Glutamatergic neuron (in vitro differentiated cells): ENCODE results near the gene PRPF40B. TPM values are rescaled to one million over a fixed set of nuclear protein-coding genes. Genes with fewer than 3 reads are reported as not detected.
"Not testable (repeated sequence)": the region's sequence is repeated elsewhere in the genome, so short reads cannot be mapped to it uniquely, and the experiment has no call there.

Experiments
- DNase-seq: peaks from one replicate; pipeline ENCODE4 v3.0.0; 2022
- H3K27ac Mint-ChIP-seq: one replicate; pipeline ENCODE4 v1.8.0; 2020; ENCODE audit warnings: mild to moderate bottlenecking, mixed read lengths, inconsistent platforms; ENCODE audit not compliant: unreplicated experiment
- H3K27me3 Mint-ChIP-seq: one replicate; pipeline ENCODE4 v1.8.0; 2020; ENCODE audit warnings: mild to moderate bottlenecking, moderate library complexity, mixed read lengths, inconsistent platforms; ENCODE audit not compliant: unreplicated experiment
- H3K36me3 Mint-ChIP-seq: one replicate; pipeline ENCODE4 v1.8.0; 2020; ENCODE audit warnings: mild to moderate bottlenecking, mixed read lengths, inconsistent platforms; ENCODE audit not compliant: unreplicated experiment
- H3K4me1 Mint-ChIP-seq: one replicate; pipeline ENCODE4 v1.8.0; 2020; ENCODE audit warnings: mild to moderate bottlenecking, low read depth, mixed read lengths, inconsistent platforms; ENCODE audit not compliant: unreplicated experiment
- H3K4me3 Mint-ChIP-seq: one replicate; pipeline ENCODE4 v1.8.0; 2020; ENCODE audit warnings: mild to moderate bottlenecking, mixed read lengths, inconsistent platforms; ENCODE audit not compliant: unreplicated experiment
- H3K9me3 Mint-ChIP-seq: one replicate; pipeline ENCODE4 v1.8.0; 2020; ENCODE audit warnings: mild to moderate bottlenecking, moderate library complexity, mixed read lengths, inconsistent platforms; ENCODE audit not compliant: unreplicated experiment
- CTCF ChIP-seq: fragments of 200-600 bp; sonication (generic); IDR thresholded peaks from one replicate; pipeline ENCODE4 v1.5.0; 2021; ENCODE audit not compliant: partially characterized antibody, unreplicated experiment
- total RNA-seq: library from RNA; stranded (reverse); fragmentation: NEBNext Ultra II Directional; extraction: Animal tissue kit (Norgen Biotek cat#: 25700); gene quantifications from one replicate; pipeline ENCODE4 v1.2.1, GENCODE V29; 2021; ENCODE audit not compliant: unreplicated experiment

PRPF40B gene
- total RNA-seq, 1 donor from 2014 or later, result 26.4 TPM

GRCh38 chr12:49598527-49598926 lies 24.8 kb upstream of the PRPF40B start:
- H3K4me3 Mint-ChIP-seq, result no peak overlapping the region
- peaks cover 5% of the 10 kb centered on the region for H3K36me3 Mint-ChIP-seq
- H3K27me3 Mint-ChIP-seq, result peaks cover 7% of the 10 kb centered on the region
- no peak for TF ChIP-seq CTCF
- no peak for DNase-seq
- H3K27ac Mint-ChIP-seq, result no peak overlapping the region
- no peaks in the 10 kb centered on the region for H3K4me1 Mint-ChIP-seq
- H3K9me3 Mint-ChIP-seq, result peaks cover 2% of the 10 kb centered on the region

GRCh38 chr12:49599961-49600360 lies 23.4 kb upstream of the PRPF40B start:
- Mint-ChIP-seq H3K27ac (no peak overlapping the region), H3K36me3 (peaks cover 5% of the 10 kb centered on the region), H3K4me1 (no peaks in the 10 kb centered on the region), H3K9me3 (peaks cover 2% of the 10 kb centered on the region), H3K27me3 (peaks cover 7% of the 10 kb centered on the region), H3K4me3 (no peak overlapping the region)
- no peak for DNase-seq
- no peak for TF ChIP-seq CTCF

GRCh38 chr12:49603721-49604120 lies 19.6 kb upstream of the PRPF40B start:
- Mint-ChIP-seq H3K4me3 (no peak overlapping the region), H3K27ac (no peak overlapping the region), H3K27me3 (peaks cover 5% of the 10 kb centered on the region), H3K4me1 (no peaks in the 10 kb centered on the region), H3K36me3 (no peaks in the 10 kb centered on the region), H3K9me3 (peaks cover 5% of the 10 kb centered on the region)
- no peak for DNase-seq
- TF ChIP-seq CTCF, result no peak

- no peak overlapping the region for H3K27ac Mint-ChIP-seq
Measured at GRCh38 chr12:49604856-49605255, 18.5 kb upstream of the PRPF40B start.

GRCh38 chr12:49605539-49605938 lies 17.8 kb upstream of the PRPF40B start, which contains the start of gene FAM186B:
FAM186B (minus strand) TSS chr12:49605639; CDS start chr12:49605477, 162 bp downstream.
- H3K27ac Mint-ChIP-seq, H3K4me3 Mint-ChIP-seq, H3K4me1 Mint-ChIP-seq, DNase-seq, H3K36me3 Mint-ChIP-seq, H3K27me3 Mint-ChIP-seq: not testable (repeated sequence)
- peaks cover 13% of the 10 kb centered on the region for H3K9me3 Mint-ChIP-seq

More at GRCh38 chr12:49604856-49605255, 18.5 kb upstream of the PRPF40B start:
- Mint-ChIP-seq H3K27me3 (peaks cover 5% of the 10 kb centered on the region), H3K9me3 (peaks cover 7% of the 10 kb centered on the region), H3K4me3 (no peak overlapping the region), H3K36me3 (peaks cover under 1% of the 10 kb centered on the region), H3K4me1 (no peaks in the 10 kb centered on the region)
- no peak for TF ChIP-seq CTCF
- no peak for DNase-seq
